ENCODE measurements around the gene CITED4.

The CITED4 gene

GRCh38 chr1:40823983-40824382 is 38.2 kb downstream of the CITED4 start:
- TF ChIP-seq PPARA (CRISPR knock-in tag; IDR thresholded peaks at IDR 0.05; ENCODE audit: borderline replicate concordance) (no peak), PATZ1 (CRISPR knock-in tag; IDR thresholded peaks at IDR 0.05; ENCODE audit: borderline replicate concordance) (no peak), GLIS3 (CRISPR knock-in tag; IDR thresholded peaks at IDR 0.05) (no peak), ISL1 (CRISPR knock-in tag; IDR thresholded peaks at IDR 0.05) (no peak), ESRRG (CRISPR knock-in tag; IDR thresholded peaks at IDR 0.05) (no peak), ZNF70 (CRISPR knock-in tag; IDR thresholded peaks at IDR 0.05) (no peak), ARNTL (CRISPR knock-in tag; IDR thresholded peaks at IDR 0.05; ENCODE audit: borderline replicate concordance, low read depth) (no peak), RARB (CRISPR knock-in tag; IDR thresholded peaks at IDR 0.05) (no peak), TSHZ2 (CRISPR knock-in tag; IDR thresholded peaks at IDR 0.05) (no peak), CSRNP3 (CRISPR knock-in tag; IDR thresholded peaks at IDR 0.05) (no peak), OSR1 (CRISPR knock-in tag; IDR thresholded peaks at IDR 0.05) (no peak), ZFP3 (CRISPR knock-in tag; IDR thresholded peaks at IDR 0.05) (no peak), ZNF565 (CRISPR knock-in tag; conservative IDR thresholded peaks at IDR 0.05; ENCODE audit: low read depth) (no peak), CSDC2 (CRISPR knock-in tag; IDR thresholded peaks at IDR 0.05) (no peak), BACH2 (CRISPR knock-in tag; IDR thresholded peaks at IDR 0.05; ENCODE audit: borderline replicate concordance) (no peak), ZNF8 (CRISPR knock-in tag; IDR thresholded peaks at IDR 0.05) (no peak)
- TF ChIP-seq, protein P1, sequence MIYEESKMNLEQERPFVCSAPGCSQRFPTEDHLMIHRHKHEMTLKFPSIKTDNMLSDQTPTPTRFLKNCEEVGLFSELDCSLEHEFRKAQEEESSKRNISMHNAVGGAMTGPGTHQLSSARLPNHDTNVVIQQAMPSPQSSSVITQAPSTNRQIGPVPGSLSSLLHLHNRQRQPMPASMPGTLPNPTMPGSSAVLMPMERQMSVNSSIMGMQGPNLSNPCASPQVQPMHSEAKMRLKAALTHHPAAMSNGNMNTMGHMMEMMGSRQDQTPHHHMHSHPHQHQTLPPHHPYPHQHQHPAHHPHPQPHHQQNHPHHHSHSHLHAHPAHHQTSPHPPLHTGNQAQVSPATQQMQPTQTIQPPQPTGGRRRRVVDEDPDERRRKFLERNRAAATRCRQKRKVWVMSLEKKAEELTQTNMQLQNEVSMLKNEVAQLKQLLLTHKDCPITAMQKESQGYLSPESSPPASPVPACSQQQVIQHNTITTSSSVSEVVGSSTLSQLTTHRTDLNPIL (CRISPR knock-in tag; IDR thresholded peaks at IDR 0.05; ENCODE audit: low read depth) = no peak
- TF ChIP-seq, protein P2, sequence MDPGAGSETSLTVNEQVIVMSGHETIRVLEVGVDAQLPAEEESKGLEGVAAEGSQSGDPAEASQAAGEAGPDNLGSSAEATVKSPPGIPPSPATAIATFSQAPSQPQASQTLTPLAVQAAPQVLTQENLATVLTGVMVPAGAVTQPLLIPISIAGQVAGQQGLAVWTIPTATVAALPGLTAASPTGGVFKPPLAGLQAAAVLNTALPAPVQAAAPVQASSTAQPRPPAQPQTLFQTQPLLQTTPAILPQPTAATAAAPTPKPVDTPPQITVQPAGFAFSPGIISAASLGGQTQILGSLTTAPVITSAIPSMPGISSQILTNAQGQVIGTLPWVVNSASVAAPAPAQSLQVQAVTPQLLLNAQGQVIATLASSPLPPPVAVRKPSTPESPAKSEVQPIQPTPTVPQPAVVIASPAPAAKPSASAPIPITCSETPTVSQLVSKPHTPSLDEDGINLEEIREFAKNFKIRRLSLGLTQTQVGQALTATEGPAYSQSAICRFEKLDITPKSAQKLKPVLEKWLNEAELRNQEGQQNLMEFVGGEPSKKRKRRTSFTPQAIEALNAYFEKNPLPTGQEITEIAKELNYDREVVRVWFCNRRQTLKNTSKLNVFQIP (CRISPR knock-in tag; IDR thresholded peaks at IDR 0.05; ENCODE audit: borderline replicate concordance, low read depth) = no peak
- ATAC-seq = no peak

GRCh38 chr1:40823345-40823744 is 38.8 kb downstream of the CITED4 start:
- ATAC-seq = no peak
- TF ChIP-seq ZFP30 (CRISPR knock-in tag; IDR thresholded peaks at IDR 0.05) (no peak), ZNF8 (CRISPR knock-in tag; IDR thresholded peaks at IDR 0.05) (no peak), PPARA (CRISPR knock-in tag; IDR thresholded peaks at IDR 0.05; ENCODE audit: borderline replicate concordance) (no peak), ZNF70 (CRISPR knock-in tag; IDR thresholded peaks at IDR 0.05) (no peak), SNAI2 (CRISPR knock-in tag; IDR thresholded peaks at IDR 0.05) (no peak), BACH2 (CRISPR knock-in tag; IDR thresholded peaks at IDR 0.05; ENCODE audit: borderline replicate concordance) (no peak), ZC3H10 (CRISPR knock-in tag; IDR thresholded peaks at IDR 0.05) (no peak), TOX (CRISPR knock-in tag; IDR thresholded peaks at IDR 0.05; ENCODE audit: borderline replicate concordance) (no peak), ESRRG (CRISPR knock-in tag; IDR thresholded peaks at IDR 0.05) (no peak)
- TF ChIP-seq, protein P1 (CRISPR knock-in tag; IDR thresholded peaks at IDR 0.05; ENCODE audit: low read depth) = no peak
